ENCODE data around the gene WNT6. TPM values are rescaled to one million over a fixed set of nuclear protein-coding genes. Genes with fewer than 3 reads are reported as not detected.

WNT6 gene
- total RNA-seq, 1 experiment from 2014 or later = 1.4 TPM

GRCh38 chr2:218883491-218884490 lies 24.2 kb downstream of the WNT6 start:
- H3K4me3 ChIP-seq (replicated peaks in 1 of 2; ENCODE audit: low read depth in 1 of 2, low read length in 2 of 2) = peak overlapping the region; percentile 49 to 63
- ATAC-seq = peak; percentile 73
- H3K9ac ChIP-seq (ENCODE audit: low read length) = peak overlapping the region; percentile 69
- TF ChIP-seq ATF3 (IDR thresholded peaks at IDR 0.05) (no peak), REST (IDR thresholded peaks at IDR 0.05; ENCODE audit: low read depth) (no peak), EGR1 (IDR thresholded peaks at IDR 0.05; ENCODE audit: low read depth) (peak; percentile 64; the same call in 1 of the 2 replicates), RAD21 (IDR thresholded peaks at IDR 0.05; ENCODE audit: low read depth) (no peak), SIN3A (IDR thresholded peaks at IDR 0.05; ENCODE audit: low read depth) (no peak), MAX (IDR thresholded peaks at IDR 0.05) (peak; percentile 29; the same call in 1 of the 2 replicates), TCF7L2 (IDR thresholded peaks at IDR 0.05; ENCODE audit: borderline replicate concordance, extremely low read depth, insufficient read depth, insufficient read length) (no peak), EZH2phosphoT487 (IDR thresholded peaks at IDR 0.05; ENCODE audit: borderline replicate concordance) (no peak), FOSL1 (IDR thresholded peaks at IDR 0.05; ENCODE audit: low read depth) (no peak), ZFX (IDR thresholded peaks at IDR 0.05) (peak; percentile 41), POLR2AphosphoS5 (IDR thresholded peaks at IDR 0.05; ENCODE audit: low read depth, low read length) (peak; percentile 63), JUND (IDR thresholded peaks at IDR 0.05) (no peak), ZBTB33 (IDR thresholded peaks at IDR 0.05; ENCODE audit: extremely low read depth, insufficient replicate concordance, low read length) (no peak), SRF (IDR thresholded peaks at IDR 0.05; ENCODE audit: low read depth) (no peak), ELF1 (IDR thresholded peaks at IDR 0.05; ENCODE audit: borderline replicate concordance, low read depth) (no peak), ZNF274 (IDR thresholded peaks at IDR 0.05; ENCODE audit: low read depth, low read length) (no peak), CTCF (IDR thresholded peaks at IDR 0.05 in 2 of 3, conservative IDR thresholded peaks at IDR 0.05 in 1 of 3; ENCODE audit: borderline replicate concordance in 1 of 3, insufficient read depth in 1 of 3, low read depth in 2 of 3, low read length in 2 of 3) (no peak), SP1 (IDR thresholded peaks at IDR 0.05; ENCODE audit: low read depth) (no peak)

More at GRCh38 chr2:218883491-218884490, 24.2 kb downstream of the WNT6 start:
- intact Hi-C loops (cut with micrococcal nuclease) = no loop called here
- Histone ChIP-seq H3K79me2 (ENCODE audit: insufficient read depth, low read length) (no peaks in the 10 kb centered on the region), H3K9me3 (ENCODE audit: control insufficient read depth in 1 of 2, insufficient read depth in 1 of 2, low read depth in 1 of 2, low read length in 2 of 2) (no peaks in the 10 kb centered on the region), H2AFZ (ENCODE audit: low read depth, low read length, poor library complexity, severe bottlenecking) (no peak overlapping the region), H3K27me3 (ENCODE audit: insufficient read depth, low read length) (no peaks in the 10 kb centered on the region), H3K4me1 (ENCODE audit: control insufficient read depth in 1 of 2, insufficient read depth in 2 of 2, low read length in 2 of 2) (peaks cover 19 to 30% of the 10 kb centered on the region in 2 experiments), H3K36me3 (ENCODE audit: control insufficient read depth in 1 of 2, insufficient read depth in 2 of 2, low read length in 2 of 2) (no peaks in the 10 kb centered on the region), H3K4me2 (ENCODE audit: low read length) (peak overlapping the region; percentile 97), H4K20me1 (ENCODE audit: insufficient read depth) (no peaks in the 10 kb centered on the region), H3K9me2 (ENCODE audit: insufficient read depth) (no peaks in the 10 kb centered on the region), H3K27ac (ENCODE audit: low read depth, low read length) (peak overlapping the region; percentile 58; the same call in 1 of the 2 replicates)
- DNase-seq (ENCODE audit: low read depth, low spot score) = no peak
- no TSS peak for BruUV-seq (replicated peaks)
- RAD21 ChIA-PET (ENCODE audit: low non-redundant PET in 1 of 2, low total read pairs in 2 of 2, uncharacterized antibody in 2 of 2, unreplicated experiment in 2 of 2) = no interaction called here
- POLR2A ChIA-PET = interaction anchor here (0.8 kb wide), 1 partner anchor 9 kb away, joined by 3 read pairs; no protein-coding TSS in a partner anchor
- CTCF ChIA-PET = interaction anchor here (1.2 to 15.1 kb wide), 2 partner anchors 11 to 96 kb away, joined by 4 to 278 read pairs; no protein-coding TSS in a partner anchor

Measured in HCT116 (cell line).